HepG2 (cell line): ENCODE data around the gene TLN1. TPM values are rescaled to one million over a fixed set of nuclear protein-coding genes. Genes with fewer than 3 reads are reported as not detected.

Source experiments
- CC2D1A ChIP-seq: sonication (generic); formaldehyde crosslinking; IDR thresholded peaks from 2 replicates; pipeline ENCODE4 v1.8.1; 2023; ENCODE audit warnings: mild to moderate bottlenecking, missing genetic modification reagents
- CCDC6 ChIP-seq: sonication (generic); formaldehyde crosslinking; IDR thresholded peaks from 2 replicates; pipeline ENCODE4 v1.8.1; 2022; ENCODE audit warnings: mild to moderate bottlenecking, missing genetic modification reagents, moderate library complexity
- DNMT3B ChIP-seq: conservative IDR thresholded peaks from 2 replicates; pipeline ENCODE4 v1.6.1; 2016; ENCODE audit warnings: missing biosample characterization, control low read depth
- ESRRA ChIP-seq: sonication (generic); formaldehyde crosslinking; IDR thresholded peaks from 2 replicates; pipeline ENCODE4 v1.5.1; 2020; ENCODE audit warnings: mild to moderate bottlenecking, low read depth, missing genetic modification reagents
- GLI4 ChIP-seq: sonication (generic); formaldehyde crosslinking; IDR thresholded peaks from 2 replicates; pipeline ENCODE4 v1.5.1; 2020; ENCODE audit warnings: missing genetic modification reagents, mild to moderate bottlenecking, moderate library complexity, borderline replicate concordance
- LCORL ChIP-seq, 2 experiments: fragments of 450-650 bp in 1 of 2; sonication (generic) in 1 of 2; formaldehyde crosslinking in 1 of 2; IDR thresholded peaks; 2 replicates each; pipeline versions ENCODE4 v1.5.0 to v1.6.1; 2017 to 2020; ENCODE audit warnings: antibody characterized with exemption in 1 of 2, missing genetic modification reagents in 1 of 2
- MYNN ChIP-seq: sonication (generic); formaldehyde crosslinking; IDR thresholded peaks from 2 replicates; pipeline ENCODE4 v1.4.0; 2020; ENCODE audit warnings: mild to moderate bottlenecking, low read depth, missing genetic modification reagents
- NCOA2 ChIP-seq: sonication (generic); formaldehyde crosslinking; IDR thresholded peaks from 2 replicates; pipeline ENCODE4 v1.8.0; 2022; ENCODE audit warnings: inconsistent platforms
- NCOA5 ChIP-seq: sonication (generic); formaldehyde crosslinking; IDR thresholded peaks from 2 replicates; pipeline ENCODE4 v1.4.0; 2020; ENCODE audit warnings: missing genetic modification reagents
- NFE2L2 ChIP-seq: fragments of 150-350 bp; IDR thresholded peaks from 2 replicates; pipeline ENCODE4 v1.6.1; 2014; ENCODE audit warnings: low read length
- NFYC ChIP-seq: IDR thresholded peaks from 2 replicates; pipeline ENCODE4 v1.6.1; 2016; ENCODE audit warnings: missing genetic modification reagents, missing compliant biosample characterization
- ZBTB8A ChIP-seq: sonication (generic); formaldehyde crosslinking; IDR thresholded peaks from 2 replicates; pipeline ENCODE4 v1.4.0; 2020; ENCODE audit warnings: mild to moderate bottlenecking, low read depth, missing genetic modification reagents, borderline replicate concordance
- ZFYVE20 ChIP-seq: sonication (generic); formaldehyde crosslinking; IDR thresholded peaks from 2 replicates; pipeline ENCODE4 v1.8.0; 2023; ENCODE audit warnings: low read depth, mild to moderate bottlenecking, moderate library complexity, missing genetic modification reagents, borderline replicate concordance
- ZKSCAN5 ChIP-seq: sonication (generic); formaldehyde crosslinking; IDR thresholded peaks from 2 replicates; pipeline ENCODE4 v1.5.1; 2020; ENCODE audit warnings: mild to moderate bottlenecking, missing genetic modification reagents
- ZNF282 ChIP-seq: fragments of 450-650 bp; IDR thresholded peaks from 2 replicates; pipeline ENCODE4 v1.6.1; 2018; ENCODE audit not compliant: partially characterized antibody
- polyA plus RNA-seq, 8 experiments: library from polyadenylated mRNA; depleted of rRNA in 3 of 8; stranded (reverse) in 7 of 8; unstranded in 1 of 8; fragments of >200 nt; fragmentation: Illumina TruSeq in 4 of 8; extraction: Trizol in 4 of 8; gene quantifications; 2 replicates each; pipeline versions ENCODE4 v1.2.1 to v1.2.3, GENCODE V29; 2011 to 2016; ENCODE audit warnings: low read depth in 4 of 8, missing spikeins in 1 of 8, mixed read lengths in 1 of 8; ENCODE audit not compliant: insufficient read depth in 1 of 8
- total RNA-seq, 5 experiments: library from RNA; depleted of rRNA; stranded (reverse); fragments of >200 nt; fragmentation: Illumina TruSeq; extraction: Trizol; gene quantifications; 2 replicates each; pipeline ENCODE4 v1.2.3, GENCODE V29; 2016; ENCODE audit warnings: low read depth in 1 of 5
- TF ChIP-seq, protein P1 (sequence below): sonication (generic); formaldehyde crosslinking; IDR thresholded peaks from 2 replicates; pipeline ENCODE4 v1.4.0; 2020; ENCODE audit warnings: missing genetic modification reagents, borderline replicate concordance
- TF ChIP-seq, protein P2 (sequence below): IDR thresholded peaks from 2 replicates; pipeline ENCODE4 v1.6.1; 2012; ENCODE audit warnings: low read length, improper control_type of control experiment
- TF ChIP-seq, protein P3 (sequence below): sonication (generic); formaldehyde crosslinking; IDR thresholded peaks from 2 replicates; pipeline ENCODE4 v1.8.0; 2022; ENCODE audit warnings: mild to moderate bottlenecking, missing genetic modification reagents
- TF ChIP-seq, protein P4 (sequence below): sonication (generic); formaldehyde crosslinking; IDR thresholded peaks from 2 replicates; pipeline ENCODE4 v1.9.0; 2022; ENCODE audit warnings: low read depth, missing genetic modification reagents
- TF ChIP-seq, protein P5 (sequence below): sonication (generic); formaldehyde crosslinking; IDR thresholded peaks from 2 replicates; pipeline ENCODE4 v1.5.1; 2020; ENCODE audit warnings: missing genetic modification reagents, mild to moderate bottlenecking, borderline replicate concordance

The TLN1 gene
- total and polyA plus RNA-seq, 2 of the 13 experiments (the other 11 are each of a cell fraction or from before 2014, with no cell fraction given) = 35.2 to 51.8 TPM

DNA sequence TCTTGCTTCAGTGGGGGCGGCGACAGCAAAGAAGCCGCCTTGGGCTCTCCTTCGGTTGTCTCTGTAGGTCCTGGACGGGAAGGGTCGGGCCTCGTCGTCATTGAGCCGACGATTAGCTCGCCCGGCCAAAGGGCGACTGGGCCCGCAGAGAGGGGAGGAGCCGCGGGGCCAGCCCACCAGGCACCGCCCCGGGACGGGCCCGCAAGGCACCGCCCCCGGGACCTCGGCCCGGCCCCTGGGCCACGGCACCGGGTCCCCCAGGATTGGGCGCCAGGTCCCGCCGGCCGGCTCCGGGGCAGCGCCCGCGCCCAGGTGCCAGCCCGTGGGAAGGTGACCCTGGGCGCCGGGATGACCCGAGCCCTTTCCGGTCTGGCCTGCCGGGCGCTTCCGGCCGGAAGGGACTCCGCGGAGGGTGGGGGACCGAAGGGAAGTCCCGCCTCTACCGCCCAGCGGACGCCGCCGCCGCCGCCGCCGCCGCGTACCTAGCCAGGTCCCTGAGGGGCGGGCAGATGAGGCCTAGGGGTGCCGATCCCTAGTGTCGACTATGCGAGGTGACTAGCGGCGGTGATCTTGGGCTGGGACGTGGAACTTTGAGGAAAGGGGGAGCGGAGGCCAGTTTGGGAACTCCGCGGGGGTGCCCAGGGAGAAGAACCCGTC, 17.0 kb upstream of the TLN1 start, which contains the start of the genes GBA2 and RGP1 (continued):
- TF ChIP-seq, protein P1, sequence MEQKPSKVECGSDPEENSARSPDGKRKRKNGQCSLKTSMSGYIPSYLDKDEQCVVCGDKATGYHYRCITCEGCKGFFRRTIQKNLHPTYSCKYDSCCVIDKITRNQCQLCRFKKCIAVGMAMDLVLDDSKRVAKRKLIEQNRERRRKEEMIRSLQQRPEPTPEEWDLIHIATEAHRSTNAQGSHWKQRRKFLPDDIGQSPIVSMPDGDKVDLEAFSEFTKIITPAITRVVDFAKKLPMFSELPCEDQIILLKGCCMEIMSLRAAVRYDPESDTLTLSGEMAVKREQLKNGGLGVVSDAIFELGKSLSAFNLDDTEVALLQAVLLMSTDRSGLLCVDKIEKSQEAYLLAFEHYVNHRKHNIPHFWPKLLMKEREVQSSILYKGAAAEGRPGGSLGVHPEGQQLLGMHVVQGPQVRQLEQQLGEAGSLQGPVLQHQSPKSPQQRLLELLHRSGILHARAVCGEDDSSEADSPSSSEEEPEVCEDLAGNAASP = no peak
- TF ChIP-seq, protein P2, sequence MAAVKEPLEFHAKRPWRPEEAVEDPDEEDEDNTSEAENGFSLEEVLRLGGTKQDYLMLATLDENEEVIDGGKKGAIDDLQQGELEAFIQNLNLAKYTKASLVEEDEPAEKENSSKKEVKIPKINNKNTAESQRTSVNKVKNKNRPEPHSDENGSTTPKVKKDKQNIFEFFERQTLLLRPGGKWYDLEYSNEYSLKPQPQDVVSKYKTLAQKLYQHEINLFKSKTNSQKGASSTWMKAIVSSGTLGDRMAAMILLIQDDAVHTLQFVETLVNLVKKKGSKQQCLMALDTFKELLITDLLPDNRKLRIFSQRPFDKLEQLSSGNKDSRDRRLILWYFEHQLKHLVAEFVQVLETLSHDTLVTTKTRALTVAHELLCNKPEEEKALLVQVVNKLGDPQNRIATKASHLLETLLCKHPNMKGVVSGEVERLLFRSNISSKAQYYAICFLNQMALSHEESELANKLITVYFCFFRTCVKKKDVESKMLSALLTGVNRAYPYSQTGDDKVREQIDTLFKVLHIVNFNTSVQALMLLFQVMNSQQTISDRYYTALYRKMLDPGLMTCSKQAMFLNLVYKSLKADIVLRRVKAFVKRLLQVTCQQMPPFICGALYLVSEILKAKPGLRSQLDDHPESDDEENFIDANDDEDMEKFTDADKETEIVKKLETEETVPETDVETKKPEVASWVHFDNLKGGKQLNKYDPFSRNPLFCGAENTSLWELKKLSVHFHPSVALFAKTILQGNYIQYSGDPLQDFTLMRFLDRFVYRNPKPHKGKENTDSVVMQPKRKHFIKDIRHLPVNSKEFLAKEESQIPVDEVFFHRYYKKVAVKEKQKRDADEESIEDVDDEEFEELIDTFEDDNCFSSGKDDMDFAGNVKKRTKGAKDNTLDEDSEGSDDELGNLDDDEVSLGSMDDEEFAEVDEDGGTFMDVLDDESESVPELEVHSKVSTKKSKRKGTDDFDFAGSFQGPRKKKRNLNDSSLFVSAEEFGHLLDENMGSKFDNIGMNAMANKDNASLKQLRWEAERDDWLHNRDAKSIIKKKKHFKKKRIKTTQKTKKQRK = no peak
- TF ChIP-seq ZFYVE20 (CRISPR knock-in tag) (no peak), NCOA2 (CRISPR knock-in tag) (no peak), CC2D1A (CRISPR knock-in tag) (no peak), ZNF282 (no peak), CCDC6 (CRISPR knock-in tag) (no peak), NCOA5 (CRISPR knock-in tag) (no peak), ESRRA (CRISPR knock-in tag) (peak; percentile 93), ZKSCAN5 (CRISPR knock-in tag) (no peak), NFYC (CRISPR knock-in tag) (no peak; the same call in 1 of the 2 replicates), MYNN (CRISPR knock-in tag) (no peak), ZBTB8A (no peak), LCORL (IDR thresholded peaks at IDR 0.05) (no peak), LCORL (CRISPR knock-in tag; IDR thresholded peaks at IDR 0.05) (no peak), GLI4 (CRISPR knock-in tag) (no peak), DNMT3B (no peak), NFE2L2 (no peak)
- TF ChIP-seq, protein P3, sequence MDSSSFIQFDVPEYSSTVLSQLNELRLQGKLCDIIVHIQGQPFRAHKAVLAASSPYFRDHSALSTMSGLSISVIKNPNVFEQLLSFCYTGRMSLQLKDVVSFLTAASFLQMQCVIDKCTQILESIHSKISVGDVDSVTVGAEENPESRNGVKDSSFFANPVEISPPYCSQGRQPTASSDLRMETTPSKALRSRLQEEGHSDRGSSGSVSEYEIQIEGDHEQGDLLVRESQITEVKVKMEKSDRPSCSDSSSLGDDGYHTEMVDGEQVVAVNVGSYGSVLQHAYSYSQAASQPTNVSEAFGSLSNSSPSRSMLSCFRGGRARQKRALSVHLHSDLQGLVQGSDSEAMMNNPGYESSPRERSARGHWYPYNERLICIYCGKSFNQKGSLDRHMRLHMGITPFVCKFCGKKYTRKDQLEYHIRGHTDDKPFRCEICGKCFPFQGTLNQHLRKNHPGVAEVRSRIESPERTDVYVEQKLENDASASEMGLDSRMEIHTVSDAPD (CRISPR knock-in tag) = no peak; the same call in 1 of the 2 replicates
- TF ChIP-seq, protein P4, sequence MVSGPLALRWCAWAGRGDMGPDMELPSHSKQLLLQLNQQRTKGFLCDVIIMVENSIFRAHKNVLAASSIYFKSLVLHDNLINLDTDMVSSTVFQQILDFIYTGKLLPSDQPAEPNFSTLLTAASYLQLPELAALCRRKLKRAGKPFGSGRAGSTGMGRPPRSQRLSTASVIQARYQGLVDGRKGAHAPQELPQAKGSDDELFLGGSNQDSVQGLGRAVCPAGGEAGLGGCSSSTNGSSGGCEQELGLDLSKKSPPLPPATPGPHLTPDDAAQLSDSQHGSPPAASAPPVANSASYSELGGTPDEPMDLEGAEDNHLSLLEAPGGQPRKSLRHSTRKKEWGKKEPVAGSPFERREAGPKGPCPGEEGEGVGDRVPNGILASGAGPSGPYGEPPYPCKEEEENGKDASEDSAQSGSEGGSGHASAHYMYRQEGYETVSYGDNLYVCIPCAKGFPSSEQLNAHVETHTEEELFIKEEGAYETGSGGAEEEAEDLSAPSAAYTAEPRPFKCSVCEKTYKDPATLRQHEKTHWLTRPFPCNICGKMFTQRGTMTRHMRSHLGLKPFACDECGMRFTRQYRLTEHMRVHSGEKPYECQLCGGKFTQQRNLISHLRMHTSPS (CRISPR knock-in tag) = peak; percentile 89
- TF ChIP-seq, protein P5, sequence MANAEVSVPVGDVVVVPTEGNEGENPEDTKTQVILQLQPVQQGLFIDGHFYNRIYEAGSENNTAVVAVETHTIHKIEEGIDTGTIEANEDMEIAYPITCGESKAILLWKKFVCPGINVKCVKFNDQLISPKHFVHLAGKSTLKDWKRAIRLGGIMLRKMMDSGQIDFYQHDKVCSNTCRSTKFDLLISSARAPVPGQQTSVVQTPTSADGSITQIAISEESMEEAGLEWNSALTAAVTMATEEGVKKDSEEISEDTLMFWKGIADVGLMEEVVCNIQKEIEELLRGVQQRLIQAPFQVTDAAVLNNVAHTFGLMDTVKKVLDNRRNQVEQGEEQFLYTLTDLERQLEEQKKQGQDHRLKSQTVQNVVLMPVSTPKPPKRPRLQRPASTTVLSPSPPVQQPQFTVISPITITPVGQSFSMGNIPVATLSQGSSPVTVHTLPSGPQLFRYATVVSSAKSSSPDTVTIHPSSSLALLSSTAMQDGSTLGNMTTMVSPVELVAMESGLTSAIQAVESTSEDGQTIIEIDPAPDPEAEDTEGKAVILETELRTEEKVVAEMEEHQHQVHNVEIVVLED (CRISPR knock-in tag) = peak; percentile 82
